ENCODE data around the gene TK2.
A peak's percentile ranks its signal among the peaks of the same experiment; 100 is the strongest.

TK2 gene

GRCh38 chr16:66536525-66536924 is 13.4 kb downstream of the TK2 start:
- TF ChIP-seq MAX (IDR thresholded peaks at IDR 0.05) (no peak), CREB1 (IDR thresholded peaks at IDR 0.05; ENCODE audit: low read depth) (no peak), USF1 (IDR thresholded peaks at IDR 0.05) (no peak), RAD21 (IDR thresholded peaks at IDR 0.05; ENCODE audit: low read depth) (no peak), TEAD4 (IDR thresholded peaks at IDR 0.05) (no peak), REST (IDR thresholded peaks at IDR 0.05; ENCODE audit: low read depth) (no peak), EP300 (IDR thresholded peaks at IDR 0.05; ENCODE audit: borderline replicate concordance) (no peak), CEBPB (IDR thresholded peaks at IDR 0.05) (no peak), TAF1 (IDR thresholded peaks at IDR 0.05; ENCODE audit: low read depth) (no peak), YY1 (IDR thresholded peaks at IDR 0.05; ENCODE audit: low read depth) (no peak), ZBTB7A (IDR thresholded peaks at IDR 0.05; ENCODE audit: low read depth) (no peak), EGR1 (IDR thresholded peaks at IDR 0.05) (no peak), TCF12 (IDR thresholded peaks at IDR 0.05; ENCODE audit: low read depth) (no peak), NFIC (IDR thresholded peaks at IDR 0.05) (no peak), FOXM1 (IDR thresholded peaks at IDR 0.05; ENCODE audit: borderline replicate concordance, low read depth) (no peak)

GRCh38 chr16:66534376-66534799 is 15.5 kb downstream of the TK2 start:
- TF ChIP-seq ZBTB7A (IDR thresholded peaks at IDR 0.05; ENCODE audit: low read depth), result no peak
- TF ChIP-seq TEAD4 (IDR thresholded peaks at IDR 0.05), result no peak
- no peak for TF ChIP-seq NFIC (IDR thresholded peaks at IDR 0.05)
- TF ChIP-seq TCF12 (IDR thresholded peaks at IDR 0.05; ENCODE audit: low read depth), result no peak
- TF ChIP-seq MAX (IDR thresholded peaks at IDR 0.05), result no peak

- TF ChIP-seq CREB1 (IDR thresholded peaks at IDR 0.05; ENCODE audit: low read depth), result no peak
Observed at GRCh38 chr16:66529475-66529874, 20.4 kb downstream of the TK2 start.

GRCh38 chr16:66528294-66528693 is 21.6 kb downstream of the TK2 start:
- TF ChIP-seq YY1 (IDR thresholded peaks at IDR 0.05; ENCODE audit: low read depth) (no peak), REST (IDR thresholded peaks at IDR 0.05; ENCODE audit: low read depth) (no peak), EP300 (IDR thresholded peaks at IDR 0.05; ENCODE audit: borderline replicate concordance) (no peak), MAX (IDR thresholded peaks at IDR 0.05) (no peak), TCF12 (IDR thresholded peaks at IDR 0.05; ENCODE audit: low read depth) (no peak), FOXM1 (IDR thresholded peaks at IDR 0.05; ENCODE audit: borderline replicate concordance, low read depth) (no peak), ZBTB7A (IDR thresholded peaks at IDR 0.05; ENCODE audit: low read depth) (no peak), USF1 (IDR thresholded peaks at IDR 0.05) (peak; percentile 60; the same call in 1 of the 2 replicates), RAD21 (IDR thresholded peaks at IDR 0.05; ENCODE audit: low read depth) (no peak)

- TF ChIP-seq EGR1 (IDR thresholded peaks at IDR 0.05), result no peak
- no peak for TF ChIP-seq TCF12 (IDR thresholded peaks at IDR 0.05; ENCODE audit: low read depth)
- no peak for TF ChIP-seq YY1 (IDR thresholded peaks at IDR 0.05; ENCODE audit: low read depth)
- no peak for TF ChIP-seq EP300 (IDR thresholded peaks at IDR 0.05; ENCODE audit: borderline replicate concordance)
- TF ChIP-seq CEBPB (IDR thresholded peaks at IDR 0.05), result no peak
- TF ChIP-seq RAD21 (IDR thresholded peaks at IDR 0.05; ENCODE audit: low read depth), result no peak
- TF ChIP-seq MAX (IDR thresholded peaks at IDR 0.05), result no peak
- TF ChIP-seq ZBTB7A (IDR thresholded peaks at IDR 0.05; ENCODE audit: low read depth), result no peak
- no peak for TF ChIP-seq TEAD4 (IDR thresholded peaks at IDR 0.05)
- TF ChIP-seq NFIC (IDR thresholded peaks at IDR 0.05), result no peak
- TF ChIP-seq USF1 (IDR thresholded peaks at IDR 0.05), result no peak
Observed at GRCh38 chr16:66525396-66526180, 24.3 kb downstream of the TK2 start.

Measured in Ishikawa (cell line).